OCI-LY3 (cell line): ENCODE measurements around the gene WNT10A.

Experiments used
- H2AFZ ChIP-seq: fragments of 200-600, 300-600 bp; shearing (Covaris generic); 2 replicates; pipeline ENCODE4 v1.6.0; 2014; ENCODE audit warnings: antibody characterized with exemption, low read depth, low read length
- H3K27ac ChIP-seq: fragments of 200-600, 300-600 bp; sonication (generic); 2 replicates; pipeline ENCODE4 v1.5.1; 2014; ENCODE audit warnings: mild to moderate bottlenecking, low read length, moderate library complexity, mixed read lengths
- H3K27me3 ChIP-seq: fragments of 200-600, 300-600 bp; sonication (generic); 2 replicates; pipeline ENCODE4 v1.6.1; 2014; ENCODE audit warnings: low read depth, low read length, mixed read lengths
- H3K36me3 ChIP-seq: fragments of 200-600, 300-600 bp; sonication (generic); replicated peaks from 2 replicates; pipeline ENCODE3; 2014; ENCODE audit warnings: low read depth, low read length, mixed read lengths
- H3K4me1 ChIP-seq: fragments of 300-600, 200-600 bp; sonication (generic); 2 replicates; pipeline ENCODE4 v1.6.1; 2014; ENCODE audit warnings: low read length, mixed read lengths
- H3K4me2 ChIP-seq: fragments of 200-600, 300-600 bp; sonication (generic); 2 replicates; pipeline ENCODE4 v1.6.1; 2014; ENCODE audit warnings: low read length, mixed read lengths
- H3K4me3 ChIP-seq: fragments of 300-600, 200-600 bp; sonication (generic); 2 replicates; pipeline ENCODE4 v1.5.1; 2014; ENCODE audit warnings: antibody characterized with exemption, mild to moderate bottlenecking, low read length, moderate library complexity
- H3K79me2 ChIP-seq: fragments of 300-600, 200-600 bp; shearing (Covaris generic); 2 replicates; pipeline ENCODE4 v1.6.1; 2014; ENCODE audit warnings: mild to moderate bottlenecking, low read length, mixed read lengths
- H3K9ac ChIP-seq: fragments of 300-600, 200-600 bp; shearing (Covaris generic); 2 replicates; pipeline ENCODE4 v1.6.0; 2014; ENCODE audit warnings: mild to moderate bottlenecking, low read length, moderate library complexity
- H3K9me3 ChIP-seq: fragments of 200-600, 300-600 bp; shearing (Covaris generic); 2 replicates; pipeline ENCODE4 v1.6.1; 2014; ENCODE audit warnings: low read length, mixed read lengths; ENCODE audit not compliant: insufficient read depth
- H4K20me1 ChIP-seq: fragments of 200-600, 300-600 bp; sonication (generic); 2 replicates; pipeline ENCODE4 v1.6.1; 2016; ENCODE audit warnings: low read length, mixed read lengths; ENCODE audit not compliant: insufficient read depth
- EZH2phosphoT487 ChIP-seq: fragments of 200-600 bp; shearing (Covaris generic); IDR thresholded peaks from 2 replicates; pipeline ENCODE4 v1.6.1; 2018; ENCODE audit warnings: antibody characterized with exemption, mixed run types, low read depth
- TF ChIP-seq, protein P1 (sequence below): fragments of 200-600, 300-600 bp; sonication (generic); IDR thresholded peaks from 2 replicates; pipeline ENCODE4 v1.5.1; 2014; ENCODE audit warnings: antibody characterized with exemption, low read length, low read depth

Gene WNT10A

GRCh38 chr2:218877891-218878290 lies 2.8 kb upstream of the WNT10A start:
- Histone ChIP-seq H3K36me3 (peaks cover 20% of the 10 kb centered on the region), H3K27ac (peak overlapping the region; percentile 10; the same call in 1 of the 2 replicates), H4K20me1 (no peaks in the 10 kb centered on the region), H3K4me2 (peak overlapping the region; percentile 95), H3K79me2 (peaks cover 29% of the 10 kb centered on the region), H3K27me3 (no peaks in the 10 kb centered on the region), H3K9ac (peak overlapping the region; percentile 98; the same call in 1 of the 2 replicates), H3K4me1 (peaks cover 49% of the 10 kb centered on the region), H2AFZ (no peak overlapping the region), H3K9me3 (no peaks in the 10 kb centered on the region), H3K4me3 (peak overlapping the region; percentile 46; the same call in 1 of the 2 replicates)
- no peak for TF ChIP-seq EZH2phosphoT487
- TF ChIP-seq, protein P1, sequence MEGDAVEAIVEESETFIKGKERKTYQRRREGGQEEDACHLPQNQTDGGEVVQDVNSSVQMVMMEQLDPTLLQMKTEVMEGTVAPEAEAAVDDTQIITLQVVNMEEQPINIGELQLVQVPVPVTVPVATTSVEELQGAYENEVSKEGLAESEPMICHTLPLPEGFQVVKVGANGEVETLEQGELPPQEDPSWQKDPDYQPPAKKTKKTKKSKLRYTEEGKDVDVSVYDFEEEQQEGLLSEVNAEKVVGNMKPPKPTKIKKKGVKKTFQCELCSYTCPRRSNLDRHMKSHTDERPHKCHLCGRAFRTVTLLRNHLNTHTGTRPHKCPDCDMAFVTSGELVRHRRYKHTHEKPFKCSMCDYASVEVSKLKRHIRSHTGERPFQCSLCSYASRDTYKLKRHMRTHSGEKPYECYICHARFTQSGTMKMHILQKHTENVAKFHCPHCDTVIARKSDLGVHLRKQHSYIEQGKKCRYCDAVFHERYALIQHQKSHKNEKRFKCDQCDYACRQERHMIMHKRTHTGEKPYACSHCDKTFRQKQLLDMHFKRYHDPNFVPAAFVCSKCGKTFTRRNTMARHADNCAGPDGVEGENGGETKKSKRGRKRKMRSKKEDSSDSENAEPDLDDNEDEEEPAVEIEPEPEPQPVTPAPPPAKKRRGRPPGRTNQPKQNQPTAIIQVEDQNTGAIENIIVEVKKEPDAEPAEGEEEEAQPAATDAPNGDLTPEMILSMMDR = no peak

DNA sequence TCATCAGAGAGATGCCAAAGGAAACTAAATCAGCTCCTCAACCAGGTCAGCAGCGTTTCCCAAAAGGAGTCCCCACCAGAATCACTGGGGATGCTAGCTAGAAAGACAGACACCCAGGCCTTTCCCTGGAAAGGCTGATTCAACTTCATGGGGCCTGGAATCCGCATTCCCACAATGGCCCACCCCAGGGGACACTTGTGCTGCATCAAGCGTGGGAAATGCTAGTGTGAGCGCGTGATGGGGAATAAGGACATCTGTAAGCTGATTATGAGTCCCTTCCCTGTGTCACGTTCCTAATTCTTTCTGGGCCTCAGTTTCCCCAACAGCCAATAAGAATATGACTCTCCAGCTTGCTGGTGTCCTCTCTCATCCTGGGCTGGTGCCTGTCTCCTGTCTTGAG lies 2.2 kb upstream of the WNT10A start:
- peaks cover 53% of the 10 kb centered on the region for H3K4me1 ChIP-seq
- peak overlapping the region; percentile 98 for H3K27ac ChIP-seq
- no peaks in the 10 kb centered on the region for H3K27me3 ChIP-seq
- no peaks in the 10 kb centered on the region for H4K20me1 ChIP-seq
- no peak overlapping the region for H2AFZ ChIP-seq
- peak overlapping the region; percentile 95 for H3K4me2 ChIP-seq
- H3K4me3 ChIP-seq = peak overlapping the region; percentile 46; the same call in 1 of the 2 replicates
- H3K36me3 ChIP-seq = peaks cover 23% of the 10 kb centered on the region
- peak overlapping the region; percentile 98; the same call in 1 of the 2 replicates for H3K9ac ChIP-seq
- H3K9me3 ChIP-seq = no peaks in the 10 kb centered on the region
- peaks cover 33% of the 10 kb centered on the region for H3K79me2 ChIP-seq
- TF ChIP-seq, protein P1 = no peak
- TF ChIP-seq EZH2phosphoT487 = no peak

DNA sequence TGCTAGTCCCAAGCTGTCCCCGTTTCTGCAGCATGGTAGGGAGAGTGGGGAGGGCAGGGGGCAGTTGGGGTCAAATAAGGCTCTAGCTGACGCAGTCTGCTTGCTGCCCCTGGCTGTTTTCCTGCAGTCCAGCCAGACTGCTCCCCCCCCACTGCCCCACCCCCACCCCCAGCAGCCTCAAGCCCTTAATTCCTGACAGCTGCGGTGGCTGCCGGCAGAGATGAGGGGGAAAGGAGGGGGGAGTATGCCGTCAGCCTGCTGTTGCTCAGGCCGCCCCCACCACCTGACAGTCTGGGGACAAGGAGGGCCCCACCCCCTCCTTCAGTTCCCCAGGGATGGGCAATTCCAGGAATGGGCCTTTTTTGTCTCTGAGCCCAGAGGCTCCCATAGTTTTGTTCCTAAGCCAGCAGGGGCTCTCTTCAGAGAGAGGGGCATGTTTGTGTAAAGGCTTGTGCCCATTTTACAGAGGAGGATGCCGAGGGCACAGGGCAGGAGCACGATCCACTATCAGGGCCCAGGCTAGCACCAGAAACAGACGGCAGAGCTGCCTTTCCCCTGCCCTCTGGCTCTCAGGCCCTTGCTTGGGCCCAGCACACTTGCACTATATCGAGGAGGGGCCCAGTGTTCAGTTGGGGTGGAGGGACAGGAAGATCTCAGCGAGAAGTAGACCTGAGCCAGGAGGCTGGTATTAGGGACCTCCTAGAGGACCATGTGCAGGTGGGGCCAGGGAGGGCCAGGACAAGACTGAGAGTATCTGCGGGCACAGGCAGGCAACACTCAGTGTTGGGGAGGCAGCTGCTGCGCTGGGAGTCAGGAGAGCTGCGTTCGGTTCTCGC lies 1.5 kb upstream of the WNT10A start:
- Histone ChIP-seq H3K79me2 (peaks cover 36% of the 10 kb centered on the region), H3K27me3 (no peaks in the 10 kb centered on the region), H4K20me1 (no peaks in the 10 kb centered on the region), H3K9me3 (no peaks in the 10 kb centered on the region), H3K9ac (peak overlapping the region; percentile 98), H3K4me1 (peaks cover 58% of the 10 kb centered on the region), H2AFZ (no peak overlapping the region), H3K27ac (peak overlapping the region; percentile 98), H3K36me3 (peaks cover 26% of the 10 kb centered on the region), H3K4me3 (peak overlapping the region; percentile 99), H3K4me2 (peak overlapping the region; percentile 95)
- no peak for TF ChIP-seq EZH2phosphoT487
- TF ChIP-seq, protein P1 = no peak

DNA sequence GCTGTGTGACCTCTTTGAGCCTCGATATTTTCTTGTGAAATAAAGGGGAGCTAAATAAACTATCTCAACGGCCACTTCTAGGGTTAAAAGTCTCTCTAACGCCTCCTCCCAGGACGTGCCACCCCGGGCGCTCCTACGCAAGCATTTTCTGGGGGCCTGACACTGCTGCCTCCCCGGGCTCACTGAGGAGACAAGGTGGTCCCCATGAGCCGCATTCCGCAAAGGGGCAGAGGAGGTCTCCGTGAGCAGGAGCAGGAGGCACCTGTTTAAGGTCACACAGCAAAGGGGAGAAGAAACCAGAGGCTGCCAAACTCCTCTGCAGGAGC lies 913 bp upstream of the WNT10A start:
- peak overlapping the region; percentile 99 for H3K4me3 ChIP-seq
- H3K4me1 ChIP-seq = peaks cover 63% of the 10 kb centered on the region
- TF ChIP-seq EZH2phosphoT487 = no peak
- TF ChIP-seq, protein P1 = no peak
- no peaks in the 10 kb centered on the region for H3K9me3 ChIP-seq
- H3K9ac ChIP-seq = peak overlapping the region; percentile 98
- H3K4me2 ChIP-seq = peak overlapping the region; percentile 95
- no peaks in the 10 kb centered on the region for H3K27me3 ChIP-seq
- no peaks in the 10 kb centered on the region for H4K20me1 ChIP-seq
- peak overlapping the region; percentile 98 for H3K27ac ChIP-seq
- peaks cover 42% of the 10 kb centered on the region for H3K79me2 ChIP-seq
- H2AFZ ChIP-seq = no peak overlapping the region
- peaks cover 27% of the 10 kb centered on the region for H3K36me3 ChIP-seq
